ENCODE results near the gene TEX36.

GRCh38 chr10:125662584-125662983, 20.4 kb downstream of the TEX36 start:
- no peak for TF ChIP-seq CTCF (IDR thresholded peaks at IDR 0.05 in 2 of 3, conservative IDR thresholded peaks at IDR 0.05 in 1 of 3; ENCODE audit: borderline replicate concordance in 1 of 3, insufficient read depth in 1 of 3, low read depth in 2 of 3, low read length in 2 of 3)
- TF ChIP-seq MAX (IDR thresholded peaks at IDR 0.05): no peak
- TF ChIP-seq ZNF274 (IDR thresholded peaks at IDR 0.05; ENCODE audit: low read depth, low read length): no peak
- no peak for TF ChIP-seq REST (IDR thresholded peaks at IDR 0.05; ENCODE audit: low read depth)
- TF ChIP-seq YY1 (IDR thresholded peaks at IDR 0.05; ENCODE audit: extremely low read depth, insufficient replicate concordance, low read depth, low read length): no peak
- TF ChIP-seq POLR2AphosphoS5 (IDR thresholded peaks at IDR 0.05; ENCODE audit: low read depth, low read length): 0 out of 2 replicates have a peak, but pooled peaks have one; percentile 4
- TF ChIP-seq SIN3A (IDR thresholded peaks at IDR 0.05; ENCODE audit: low read depth): 0 out of 2 replicates have a peak, but pooled peaks have one; percentile 52
- no peak for TF ChIP-seq JUND (IDR thresholded peaks at IDR 0.05)

Measured in HCT116 (cell line).